ENCODE measurements around the gene REC114.
"Not testable (repeated sequence)": the region's sequence is repeated elsewhere in the genome, so short reads cannot be mapped to it uniquely, and the experiment has no call there.

The REC114 gene

DNA sequence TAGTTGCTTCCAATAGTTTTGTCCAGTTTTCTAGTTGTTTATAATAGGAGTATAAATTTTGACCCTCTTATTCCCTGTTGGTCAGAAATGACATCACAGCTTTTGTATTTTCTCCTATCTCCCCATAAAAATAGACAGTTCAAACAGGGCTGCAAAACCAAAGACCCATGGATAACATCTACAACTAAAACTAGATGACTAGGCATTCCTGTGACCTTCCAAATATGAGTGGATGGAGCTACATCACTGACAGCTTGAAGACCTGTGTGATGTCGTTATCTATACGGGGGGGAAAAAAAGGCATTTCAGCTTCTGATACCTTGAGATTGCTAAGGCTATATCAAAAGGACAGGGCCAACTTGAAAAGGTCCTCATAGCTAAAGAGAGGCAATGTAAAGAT, 84.6 kb downstream of the REC114 start:
- no peak for DNase-seq (ENCODE audit: low read depth in 2 of 2)

DNA sequence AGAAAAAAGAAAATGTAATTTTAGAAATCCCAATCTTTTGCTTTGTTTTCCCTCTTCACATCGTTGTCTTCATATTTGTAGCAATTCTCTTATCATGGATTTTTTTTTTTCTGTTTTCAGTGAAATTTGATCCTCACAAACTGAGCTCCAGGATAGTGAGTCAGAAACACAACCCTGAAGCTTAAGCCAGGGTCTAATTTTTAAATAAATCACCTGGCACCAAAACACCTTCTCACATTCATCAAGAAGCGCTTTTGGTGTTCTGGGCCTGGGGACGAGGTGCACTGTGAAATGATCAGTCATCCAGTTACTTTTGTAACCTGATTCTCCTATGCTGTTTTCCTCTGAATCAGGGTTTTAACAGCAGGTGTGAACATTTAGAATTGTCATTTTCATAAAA, 87.7 kb downstream of the REC114 start:
- DNase-seq (ENCODE audit: low read depth in 2 of 2), result no peak

DNA sequence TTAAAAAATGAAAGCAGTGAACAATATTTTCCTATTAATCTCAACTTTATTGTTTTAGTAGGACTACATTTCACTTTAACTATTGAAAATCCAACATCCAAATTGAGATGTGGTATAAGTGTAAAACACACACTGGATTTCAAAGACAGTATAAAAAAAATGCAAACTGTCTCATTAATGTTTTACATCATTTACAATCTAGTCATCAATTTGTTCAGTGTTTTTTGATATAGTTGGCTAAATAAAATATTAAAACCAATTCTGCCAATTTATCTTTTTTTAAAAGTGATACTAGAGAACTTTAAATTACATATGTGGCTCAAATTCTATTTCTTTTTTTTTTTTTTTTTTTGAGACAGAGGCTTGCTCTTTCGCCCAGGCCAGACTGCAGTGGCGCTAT, 95.2 kb downstream of the REC114 start:
- DNase-seq (ENCODE audit: low read depth in 2 of 2), result no peak

DNA sequence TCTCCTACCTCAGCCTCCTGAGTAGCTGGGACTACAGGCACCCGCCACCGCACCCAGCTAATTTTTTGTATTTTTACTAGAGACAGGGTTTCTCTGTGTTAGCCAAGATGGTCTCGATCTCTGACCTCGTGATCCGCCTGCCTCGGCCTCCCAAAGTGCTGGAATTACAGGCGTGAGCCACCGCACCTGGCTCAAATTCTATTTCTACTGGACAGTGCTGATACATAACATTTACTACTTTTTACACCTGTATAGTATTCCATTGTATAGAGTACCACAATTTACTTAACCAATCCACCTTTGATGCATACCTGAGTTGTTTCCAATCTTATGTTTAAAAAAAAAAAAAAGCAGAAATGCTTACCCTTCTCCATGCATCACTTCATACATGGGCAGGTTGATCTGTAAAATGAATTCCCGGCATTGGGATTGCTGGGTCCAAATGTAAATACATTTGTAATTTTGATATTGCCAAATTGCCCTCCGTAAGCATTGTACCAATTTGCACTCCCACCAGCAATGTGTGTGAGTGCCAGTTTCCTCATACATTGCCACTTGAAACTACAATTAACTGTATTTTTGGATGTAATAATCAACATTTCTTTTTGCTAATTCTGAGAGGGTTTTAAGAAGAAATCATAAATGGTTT, 95.7 kb downstream of the REC114 start:
- DNase-seq (ENCODE audit: low read depth in 2 of 2), result no peak

DNA sequence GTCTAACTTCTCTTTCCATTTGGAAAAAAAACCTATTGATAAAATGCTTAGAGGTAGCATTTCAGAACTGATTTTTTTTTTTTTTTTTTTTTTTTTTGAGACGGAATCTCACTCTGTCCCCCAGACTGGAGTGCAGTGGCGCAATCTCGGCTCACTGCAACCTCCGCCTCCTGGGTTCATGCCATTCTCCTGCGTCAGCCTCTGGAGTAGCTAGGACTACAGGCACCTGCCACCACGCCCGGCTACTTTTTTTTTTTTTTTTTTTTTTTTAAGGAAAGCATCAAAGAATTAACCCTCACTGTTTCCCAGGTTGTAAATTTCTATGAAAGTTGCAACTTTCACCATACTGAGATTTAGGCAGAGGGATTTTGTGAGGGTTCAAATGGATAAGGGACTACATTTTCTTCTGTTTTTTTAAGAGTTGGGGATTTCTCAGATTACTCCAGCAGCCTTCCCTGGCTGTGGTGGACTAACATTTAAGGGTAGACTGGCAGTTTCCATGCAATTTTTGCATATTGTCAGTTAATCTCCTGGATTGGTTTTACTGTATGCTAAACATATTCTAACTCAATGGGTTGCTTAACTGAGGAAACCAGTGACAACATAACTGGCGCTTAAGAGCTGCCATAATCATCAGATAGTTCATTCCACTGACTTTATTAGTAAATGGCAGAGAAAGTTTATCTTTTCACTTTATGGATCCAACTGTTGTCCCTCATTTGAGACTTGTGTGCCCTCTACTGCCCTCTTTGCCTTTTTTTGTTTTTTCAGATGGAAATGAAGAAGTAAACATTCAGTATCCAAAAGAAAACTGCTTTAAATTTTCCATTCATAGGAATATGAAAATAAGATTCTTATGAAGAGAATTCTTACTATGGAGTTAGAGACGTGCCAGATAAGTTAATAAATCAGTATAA, 96.5 kb downstream of the REC114 start:
- DNase-seq (ENCODE audit: low read depth in 2 of 2), result no peak

DNA sequence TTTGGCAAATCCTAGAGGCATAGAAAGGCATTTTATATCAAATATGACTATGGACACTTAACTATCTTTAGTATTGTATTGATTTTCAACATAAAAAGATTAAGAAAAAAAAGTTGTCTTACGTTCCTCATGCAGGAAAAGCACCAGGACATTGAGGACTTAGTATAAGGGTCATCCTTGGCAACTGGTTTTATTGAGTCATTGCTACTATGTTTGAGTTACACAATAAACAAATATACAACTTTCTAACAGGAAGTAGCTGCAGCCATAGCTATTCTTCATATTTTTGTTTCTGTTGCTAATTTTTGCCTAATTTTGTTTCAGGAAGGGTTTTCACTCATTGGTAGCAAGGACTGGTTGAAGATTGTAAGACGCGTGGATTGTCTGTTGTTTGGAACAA, 97.2 kb downstream of the REC114 start:
- no peak for DNase-seq (ENCODE audit: low read depth in 2 of 2)

DNA sequence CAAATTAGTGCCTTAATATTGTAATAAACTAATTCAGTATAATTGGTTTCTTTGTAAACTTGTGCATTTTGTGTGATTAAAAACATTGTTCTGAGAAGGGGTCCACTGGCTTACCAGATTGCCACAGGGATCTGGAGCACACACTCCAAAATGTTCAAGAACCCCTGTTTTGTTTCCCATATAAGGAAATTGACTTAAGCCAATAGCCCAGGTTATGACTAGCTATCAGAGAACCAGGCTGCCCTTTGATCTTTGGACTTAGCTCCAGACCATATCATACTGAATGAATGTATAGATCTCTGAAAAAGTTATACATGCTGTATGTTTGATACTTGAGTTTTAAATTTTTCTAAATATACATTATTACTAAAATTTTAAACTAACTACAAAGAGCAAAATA, 98.5 kb downstream of the REC114 start:
- DNase-seq (ENCODE audit: low read depth in 2 of 2), result no peak

DNA sequence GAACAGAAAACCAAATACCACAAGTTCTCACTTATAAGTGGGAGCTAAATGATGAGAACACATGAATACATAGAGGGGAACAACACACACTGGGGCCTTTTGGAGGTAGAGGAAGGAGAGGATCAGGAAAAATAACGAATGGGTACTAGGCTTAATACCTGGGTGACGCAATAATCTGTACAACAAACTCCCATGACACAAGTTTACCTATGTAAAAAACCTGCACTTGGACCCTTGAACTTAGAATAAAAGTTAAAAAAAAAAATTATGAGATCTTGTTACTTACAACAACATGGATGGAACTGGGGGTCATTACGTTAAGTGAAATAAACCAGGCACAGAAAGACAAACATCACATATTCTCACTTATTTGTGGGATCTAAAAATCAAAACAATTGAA, 106.0 kb downstream of the REC114 start:
- DNase-seq (ENCODE audit: low read depth in 2 of 2), result not testable (repeated sequence)

DNA sequence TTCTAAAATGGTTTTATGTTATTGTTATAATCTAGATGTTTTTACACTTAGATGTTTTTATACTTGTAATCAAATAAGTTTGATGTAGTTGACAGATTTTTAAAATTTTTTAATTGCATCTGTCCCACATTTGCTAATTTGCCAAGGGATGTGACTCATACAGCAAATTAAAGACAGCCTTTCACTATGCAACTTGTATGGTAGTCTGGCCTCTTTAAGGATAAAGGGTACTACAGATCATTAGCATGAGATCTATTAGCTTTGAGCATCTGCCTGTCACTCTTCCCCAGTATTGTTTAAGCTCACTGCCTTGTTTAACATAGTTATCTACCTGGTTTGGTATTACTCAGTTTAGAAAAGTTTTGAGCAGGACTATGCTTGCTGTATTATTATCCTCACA, 107.2 kb downstream of the REC114 start:
- no peak for DNase-seq (ENCODE audit: low read depth in 2 of 2)

DNA sequence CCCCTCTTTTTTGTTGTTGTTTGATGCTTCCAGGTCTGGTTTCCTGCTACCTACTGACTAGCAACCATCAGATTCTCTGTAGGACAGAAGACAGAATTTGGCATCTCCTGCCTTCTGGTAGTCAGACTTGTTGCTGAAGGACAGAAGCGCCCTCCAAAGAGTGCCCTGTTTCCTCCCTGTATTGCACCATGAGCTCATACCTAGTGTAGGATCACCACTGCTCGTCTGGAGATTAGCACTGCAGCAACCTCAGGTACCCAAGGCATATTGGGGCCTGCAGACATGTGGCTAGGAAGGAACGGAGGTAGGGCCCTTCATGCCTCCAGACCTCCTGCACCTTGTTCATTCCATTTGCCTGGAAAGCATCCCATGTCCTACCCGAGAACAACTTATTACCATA, 112.1 kb downstream of the REC114 start:
- no peak for DNase-seq (ENCODE audit: low read depth in 2 of 2)

DNA sequence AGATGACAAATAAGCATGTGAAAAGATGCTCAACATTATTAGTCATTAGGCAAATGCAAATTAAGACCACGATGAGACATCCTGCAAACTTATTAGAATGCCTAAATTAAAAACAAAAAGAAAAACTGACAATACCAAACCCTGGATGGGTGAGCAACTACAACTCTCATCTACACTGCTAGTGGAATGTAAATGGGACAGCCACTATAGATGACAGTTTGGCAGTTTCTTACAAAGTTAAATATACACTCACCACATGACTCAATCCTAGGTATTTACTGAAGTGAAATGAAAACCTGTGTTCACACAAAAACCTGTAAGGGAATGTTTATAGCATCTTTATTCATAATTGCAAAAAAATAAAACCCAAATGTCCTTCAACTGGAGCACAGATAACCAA, 115.6 kb downstream of the REC114 start:
- DNase-seq (ENCODE audit: low read depth in 2 of 2), result no peak

DNA sequence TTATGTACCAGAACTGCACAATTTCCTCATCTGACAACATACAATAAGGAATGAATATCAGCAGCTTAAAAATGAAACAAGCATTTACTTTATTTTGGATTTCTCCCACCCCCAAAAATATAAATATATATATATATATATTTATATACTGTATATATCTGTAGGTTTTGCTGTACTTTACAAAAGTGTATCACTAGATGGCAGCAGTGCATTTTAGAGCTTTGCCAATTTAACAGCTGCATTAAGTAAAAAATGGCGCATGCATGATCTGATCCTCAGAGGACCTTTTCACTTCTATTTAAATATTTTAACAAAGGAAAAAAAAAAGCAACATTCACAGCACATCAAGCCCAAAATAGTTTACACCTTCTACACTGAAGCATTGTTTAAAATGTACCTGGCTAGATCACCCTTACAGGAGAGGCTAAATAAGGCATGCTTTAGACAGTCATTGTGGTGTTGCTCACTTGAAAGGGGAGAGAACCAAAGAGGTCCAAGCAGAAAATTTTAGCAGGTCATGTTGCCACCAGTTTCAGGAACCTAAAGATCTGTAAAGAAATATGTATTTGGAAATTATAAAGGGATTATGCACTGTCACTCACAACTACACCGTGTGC, 117.6 kb downstream of the REC114 start:
- no peak for DNase-seq (ENCODE audit: low read depth in 2 of 2)

DNA sequence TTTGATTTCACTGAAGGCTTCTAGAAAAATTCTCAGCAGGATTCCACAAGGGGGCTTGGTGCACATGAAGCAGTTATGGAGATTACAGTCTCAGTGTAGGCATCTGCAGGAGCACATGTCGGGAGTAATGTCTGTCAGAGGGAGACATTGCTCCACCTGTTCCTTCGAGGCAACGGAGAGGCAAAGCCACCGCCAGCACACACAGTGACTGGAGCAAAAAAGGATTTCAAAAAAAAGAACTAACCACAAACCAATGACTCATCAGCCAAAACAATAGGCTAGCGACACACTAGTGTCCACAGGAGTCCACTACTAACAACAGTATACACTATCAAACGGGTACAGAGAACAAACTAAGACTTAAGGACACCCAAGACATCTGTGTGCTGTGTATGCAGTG, 121.3 kb downstream of the REC114 start:
- DNase-seq (ENCODE audit: low read depth in 2 of 2), result no peak

DNA sequence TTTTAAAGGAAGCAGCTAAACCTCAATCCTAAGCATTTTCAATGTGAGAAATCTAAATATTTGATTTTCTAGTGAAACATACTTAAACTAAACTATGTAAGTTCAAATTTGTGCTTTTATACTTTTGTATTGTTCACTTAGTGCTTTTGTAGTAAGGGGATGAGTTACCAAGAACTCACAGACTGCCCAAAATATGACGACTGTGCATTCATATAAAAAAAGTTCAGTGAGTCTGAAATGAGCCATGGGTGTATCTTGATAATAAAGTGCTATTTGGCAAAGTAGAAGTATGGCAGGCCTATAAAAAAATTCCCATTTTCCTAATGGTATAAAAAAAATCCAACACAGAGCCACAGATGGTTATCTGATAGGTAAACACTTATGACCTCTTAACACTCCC, 124.1 kb downstream of the REC114 start:
- no peak for DNase-seq (ENCODE audit: low read depth in 2 of 2)

DNA sequence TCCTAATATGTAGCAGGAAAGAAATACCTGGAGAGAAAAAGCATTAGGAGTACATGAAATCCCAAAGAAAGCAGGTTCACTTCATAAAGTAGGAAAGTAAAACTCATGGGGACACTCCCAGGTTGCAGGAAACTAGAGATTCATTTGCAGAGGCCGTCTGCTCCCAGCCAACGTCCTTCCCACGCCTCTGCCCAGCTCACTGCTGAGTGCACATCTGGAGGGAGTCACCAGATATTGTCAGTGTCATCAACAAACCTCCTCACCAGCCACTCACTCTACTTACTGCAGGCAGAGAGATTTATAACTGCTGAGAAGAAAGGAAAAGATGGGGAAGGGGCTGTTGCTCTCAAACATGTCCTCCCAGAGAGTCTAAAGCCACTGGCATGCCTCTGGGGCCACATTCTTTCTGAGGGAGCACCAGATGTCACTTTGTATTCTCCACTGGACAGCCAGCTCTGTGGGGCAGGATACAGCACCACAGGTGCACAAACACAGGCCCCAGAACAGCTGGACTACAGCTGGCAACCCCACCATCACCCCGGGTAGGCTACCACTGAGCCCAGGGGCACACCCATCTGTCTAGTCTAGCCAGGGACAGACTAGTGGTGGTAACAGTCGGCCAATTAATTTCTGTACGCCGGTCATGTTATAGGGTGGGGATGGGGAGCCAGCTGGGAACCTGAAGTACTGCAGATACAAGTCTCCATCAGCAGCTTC, 125.8 kb downstream of the REC114 start:
- DNase-seq (ENCODE audit: low read depth in 2 of 2), result no peak

DNA sequence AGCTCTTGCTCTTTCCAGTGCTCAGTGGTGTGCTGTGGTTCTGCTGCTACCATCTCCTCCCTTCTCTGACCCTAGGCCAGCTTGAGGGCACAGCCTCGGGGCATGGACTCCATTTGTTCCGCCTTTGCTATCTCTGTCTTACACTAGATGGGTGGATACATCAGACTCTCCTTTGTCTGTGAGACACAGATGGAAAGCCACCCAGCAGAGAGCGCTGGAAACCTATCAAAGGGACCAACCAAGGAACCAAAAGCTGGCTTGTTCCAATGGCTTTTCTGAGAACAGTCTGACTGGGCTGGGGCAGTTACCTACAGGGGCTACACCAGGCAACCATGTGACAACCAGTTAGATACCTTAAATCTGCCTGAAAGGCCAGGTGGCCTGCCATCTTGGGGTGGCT, 126.4 kb downstream of the REC114 start:
- no peak for DNase-seq (ENCODE audit: low read depth in 2 of 2)

DNA sequence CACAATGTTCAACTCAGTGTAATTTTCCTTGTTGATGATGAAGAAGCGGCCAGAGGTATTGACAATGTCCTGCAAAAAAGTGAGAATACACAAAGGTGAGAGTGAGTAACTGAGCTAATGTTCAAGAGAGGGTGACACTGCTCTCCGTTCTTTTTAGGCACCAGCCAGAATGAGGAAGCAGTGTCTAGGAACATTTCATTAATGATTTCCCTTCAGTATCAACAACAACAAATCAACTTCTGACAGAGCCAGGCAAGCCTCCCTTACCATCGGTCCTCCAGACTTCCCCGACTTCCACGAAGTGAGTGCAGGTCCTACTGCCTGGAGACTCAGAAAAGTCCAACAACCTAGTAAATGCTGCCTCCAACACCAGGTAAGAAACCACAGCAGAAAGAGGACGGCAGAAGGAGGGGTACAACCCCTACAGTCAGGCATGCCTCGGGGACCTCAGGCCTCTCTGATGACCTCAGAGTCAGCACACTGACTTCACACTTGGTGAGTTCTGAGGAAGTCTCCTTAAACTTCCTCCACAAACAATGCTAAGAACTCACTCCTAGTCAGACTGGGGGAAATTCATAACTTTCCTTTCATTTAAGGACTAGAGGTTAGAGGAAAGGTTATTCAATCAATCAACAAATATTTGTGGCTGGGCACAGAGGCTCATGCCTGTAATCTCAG, 127.5 kb downstream of the REC114 start:
- DNase-seq (ENCODE audit: low read depth in 2 of 2), result no peak

DNA sequence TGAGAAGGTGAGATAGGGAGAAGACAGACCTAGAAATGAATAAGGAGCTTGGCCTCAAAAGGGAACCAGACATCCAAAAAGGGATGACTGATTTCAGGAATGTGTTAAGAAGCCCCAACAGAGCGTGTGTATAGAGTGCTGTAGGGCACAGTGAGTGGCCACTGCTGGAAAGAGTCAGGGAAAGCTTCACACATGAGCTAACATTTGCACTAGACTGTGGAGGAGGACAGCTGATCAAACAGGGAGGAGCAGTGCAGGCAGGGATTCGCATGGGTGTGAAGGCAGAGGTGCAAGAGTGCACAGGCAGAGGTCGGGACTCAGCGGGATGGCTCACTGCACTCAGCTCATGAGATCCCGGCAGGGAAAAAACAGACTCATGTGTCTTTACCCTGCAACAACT, 128.4 kb downstream of the REC114 start:
- no peak for DNase-seq (ENCODE audit: low read depth in 2 of 2)

DNA sequence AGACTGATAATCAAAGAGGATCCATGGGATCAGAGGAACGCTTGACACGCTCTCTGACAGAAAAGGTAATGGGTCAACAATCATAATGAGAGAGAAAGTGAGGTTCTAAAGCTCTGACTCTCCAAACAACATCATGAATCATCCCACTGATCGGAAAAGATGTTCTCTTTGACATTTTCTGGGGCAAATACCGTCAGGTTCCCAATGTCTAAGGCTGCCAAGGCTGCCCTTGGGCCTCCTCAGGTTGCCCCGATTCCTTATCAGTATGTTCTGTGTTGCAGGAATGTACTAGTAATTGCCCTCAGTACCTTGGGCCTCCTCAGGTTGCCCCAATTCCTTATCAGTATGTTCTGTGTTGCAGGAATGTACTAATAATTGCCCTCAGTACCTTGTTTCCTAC, 129.3 kb downstream of the REC114 start:
- DNase-seq (ENCODE audit: low read depth in 2 of 2), result no peak

DNA sequence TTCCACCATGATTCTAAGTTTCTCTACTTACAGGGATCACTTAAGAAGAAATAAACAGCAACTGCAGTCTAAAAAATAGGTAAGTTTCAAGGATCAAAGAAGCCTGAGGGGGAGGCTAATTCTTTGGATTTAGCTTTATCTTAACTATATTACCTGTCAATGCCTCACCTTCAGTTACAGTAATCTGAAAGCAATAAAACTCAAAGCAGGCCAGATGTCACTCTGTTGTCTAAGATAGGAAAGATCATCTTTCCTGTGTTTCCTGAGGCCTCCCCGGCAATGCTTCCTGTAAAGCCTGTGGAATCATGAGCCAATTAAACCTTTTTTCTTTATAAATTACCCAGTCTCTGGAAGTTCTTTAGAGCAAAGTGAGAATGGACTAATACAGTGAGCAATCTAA, 130.1 kb downstream of the REC114 start:
- DNase-seq (ENCODE audit: low read depth in 2 of 2), result no peak

DNA sequence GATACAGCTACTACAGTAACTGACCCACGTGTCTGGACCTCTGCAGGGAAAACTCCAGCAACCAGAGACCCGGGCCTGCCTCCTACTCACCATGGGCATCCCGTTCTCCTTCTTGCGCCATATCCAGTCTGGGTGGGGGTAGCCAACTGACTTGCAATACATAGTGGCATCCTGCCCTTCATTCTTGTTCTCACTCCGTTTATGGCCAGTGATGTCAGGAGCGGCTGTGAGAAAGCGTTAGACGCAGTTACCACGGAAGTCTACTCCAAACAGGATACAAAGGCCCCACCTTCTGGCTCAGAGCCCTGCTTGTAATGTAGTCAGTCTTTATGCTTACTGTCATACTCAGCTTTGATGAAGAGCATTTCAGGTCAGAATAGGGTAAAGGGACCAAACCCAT, 130.6 kb downstream of the REC114 start:
- no peak for DNase-seq (ENCODE audit: low read depth in 2 of 2)
